GM12878 (cell line): ENCODE measurements around the gene AP2A2. TPM values are rescaled to one million over a fixed set of nuclear protein-coding genes. Genes with fewer than 3 reads are reported as not detected.

Experiments
- ATAC-seq: fragments of 200-7000 bp; cut with Tn5 transposase; 3 replicates; pipeline ENCODE4 v1.9.1; 2020; ENCODE audit warnings: mild to moderate bottlenecking, moderate library complexity
- BruUV-seq: library from RNA; stranded (reverse); fragments of 400-500 nt; replicated peaks from 2 replicates; lab custom pipeline; 2021; lab: Mats Ljungman, UMichigan
- CTCF ChIA-PET: fragments of 300-600 bp; sonication (Branson Sonifier 250); formaldehyde crosslinking; extraction: SDS; loops from one replicate; lab custom pipeline; 2021; ENCODE audit warnings: inconsistent platforms; lab: Yijun Ruan, JAX
- POLR2A ChIA-PET: fragments of 350-600 bp; formaldehyde crosslinking; extraction: SDS; loops from one replicate; lab custom pipeline; 2021; ENCODE audit warnings: inconsistent platforms; lab: Charles Lee
- RAD21 ChIA-PET: fragments of 300-600 bp; sonication (Branson Sonifier 250); formaldehyde crosslinking; loops from one replicate; lab custom pipeline; 2023; ENCODE audit warnings: antibody characterized with exemption; ENCODE audit not compliant: unreplicated experiment; lab: Charles Lee
- SMC1A ChIA-PET: fragments of 300-600 bp; sonication (Branson Sonifier 250); formaldehyde crosslinking; loops from one replicate; lab custom pipeline; 2023; ENCODE audit not compliant: unreplicated experiment, uncharacterized antibody; lab: Charles Lee
- DNase-seq: peaks from one replicate; pipeline ENCODE4 v3.0.0-alpha.2; 2011; ENCODE audit warnings: low read depth, low spot score
- FAIRE-seq: peaks from 3 replicates; lab custom pipeline; 2011; peaks lifted over from hg19 to GRCh38; lab: Jason Lieb, UNC
- H2AFZ ChIP-seq: 2 replicates; pipeline ENCODE4 v1.6.0; 2011; ENCODE audit warnings: low read depth, low read length, control low read depth; ENCODE audit not compliant: control insufficient read depth
- H3K27ac ChIP-seq: 2 replicates; pipeline ENCODE4 v1.5.1; 2011; ENCODE audit warnings: control low read depth; ENCODE audit not compliant: control insufficient read depth, insufficient read depth
- H3K27me3 ChIP-seq, 2 experiments: replicated peaks in 1 of 2; 2 replicates each; pipeline versions ENCODE4 v1.6.0 to v1.6.1; 2011; ENCODE audit warnings: low read length in 1 of 2; ENCODE audit not compliant: control insufficient read depth in 2 of 2, insufficient read depth in 2 of 2
- H3K36me3 ChIP-seq, 2 experiments: 2 replicates each; pipeline ENCODE4 v1.5.1; 2011; ENCODE audit warnings: low read length in 1 of 2; ENCODE audit not compliant: control insufficient read depth in 2 of 2, insufficient read depth in 2 of 2
- H3K4me1 ChIP-seq: 2 replicates; pipeline ENCODE4 v1.6.1; 2011; ENCODE audit warnings: mild to moderate bottlenecking, low read length, moderate library complexity, mixed read lengths; ENCODE audit not compliant: control insufficient read depth, insufficient read depth
- H3K4me2 ChIP-seq: 2 replicates; pipeline ENCODE4 v1.6.0; 2011; ENCODE audit warnings: control low read depth; ENCODE audit not compliant: control insufficient read depth, insufficient read depth
- H3K4me3 ChIP-seq: fragments of 200-600 bp; sonication (generic); 2 replicates; pipeline ENCODE4 v1.5.1; 2016
- H3K79me2 ChIP-seq: 2 replicates; pipeline ENCODE4 v1.6.0; 2011; ENCODE audit warnings: low read length; ENCODE audit not compliant: control insufficient read depth, insufficient read depth
- H3K9ac ChIP-seq: 2 replicates; pipeline ENCODE4 v1.8.0; 2011; ENCODE audit warnings: low read length, control low read depth, mixed read lengths; ENCODE audit not compliant: control insufficient read depth, insufficient read depth
- H3K9me3 ChIP-seq: replicated peaks from 3 replicates; pipeline ENCODE4 v1.5.1; 2011; ENCODE audit warnings: mild to moderate bottlenecking, low read length; ENCODE audit not compliant: control insufficient read depth, insufficient read depth
- H4K20me1 ChIP-seq: 2 replicates; pipeline ENCODE4 v1.6.0; 2011; ENCODE audit not compliant: control insufficient read depth, insufficient read depth
- BRCA1 ChIP-seq: IDR thresholded peaks from 2 replicates; pipeline ENCODE4 v1.6.1; 2011; ENCODE audit warnings: low read depth, low read length, improper control_type of control experiment
- HDAC2 ChIP-seq: fragments of 200-600 bp; sonication (generic); IDR thresholded peaks from 2 replicates; pipeline ENCODE4 v1.6.1; 2017
- KDM1A ChIP-seq: fragments of 200-600 bp; sonication (generic); IDR thresholded peaks from 2 replicates; pipeline ENCODE4 v1.6.1; 2016; ENCODE audit warnings: borderline replicate concordance
- RUNX3 ChIP-seq: IDR thresholded peaks from 2 replicates; pipeline ENCODE4 v1.6.1; 2012; ENCODE audit warnings: low read length, inconsistent platforms
- SPI1 ChIP-seq: IDR thresholded peaks from 2 replicates; pipeline ENCODE4 v1.6.1; 2011; ENCODE audit warnings: low read depth, mild to moderate bottlenecking, low read length, moderate library complexity, borderline replicate concordance; ENCODE audit not compliant: insufficient read depth
- WGBS: methylation state at CpG from one replicate; pipeline ENCODE4 v1.1.6; 2016; ENCODE audit warnings: low lambda C conversion rate; ENCODE audit not compliant: insufficient replicate concordance, insufficient coverage; ENCODE audit errors: missing lambda C conversion rate; 5-methylcytosine and 5-hydroxymethylcytosine counted together
- in situ Hi-C: fragments of 300-500 bp; cut with MboI; formaldehyde crosslinking; loops from 9 replicates; pipeline ENCODE4 v1.14.3; 2018; ENCODE audit warnings: mixed read lengths
- intact Hi-C: fragments of 100-400 bp; cut with micrococcal nuclease; formaldehyde crosslinking; loops from one replicate; pipeline ENCODE4 v1.14.2; 2022; ENCODE audit not compliant: unreplicated experiment
- polyA plus RNA-seq, 11 experiments: library from polyadenylated mRNA; depleted of rRNA in 4 of 11; unstranded in 6 of 11; stranded (reverse) in 5 of 11; fragments of >200 nt; fragmentation: Nextera tagmentation in 4 of 11; fragmentation: Illumina TruSeq in 1 of 11; extraction: Ambion mirVana in 4 of 11; extraction: Trizol in 1 of 11; gene quantifications; 1 replicate in 1 of 11; 2 replicates in 10 of 11; pipeline versions ENCODE4 v1.2.1 to v1.2.3, GENCODE V29; 2011 to 2016; ENCODE audit warnings: inconsistent platforms in 2 of 11, missing spikeins in 2 of 11, low read depth in 1 of 11
- total RNA-seq, 4 experiments: library from RNA; depleted of rRNA in 3 of 4; stranded (reverse); fragments of >200 nt in 3 of 4; fragmentation: Illumina TruSeq in 1 of 4; extraction: Trizol in 1 of 4; gene quantifications; 2 replicates each; pipeline versions ENCODE4 v1.2.1 to v1.2.3, GENCODE V29; 2013 to 2021
- TF ChIP-seq, protein P1 (sequence below): IDR thresholded peaks from 2 replicates; pipeline ENCODE4 v1.6.1; 2011; ENCODE audit warnings: low read depth, mild to moderate bottlenecking, low read length, moderate library complexity, borderline replicate concordance; ENCODE audit errors: extremely low read depth
- TF ChIP-seq, protein P2 (sequence below): fragments of 450-650 bp; IDR thresholded peaks from 2 replicates; pipeline ENCODE4 v1.6.1; 2017; ENCODE audit warnings: mild to moderate bottlenecking

The AP2A2 gene
- total and polyA plus RNA-seq, 10 of the 15 experiments (the other 5 are each of a cell fraction or from before 2014, with no cell fraction given), result 0.58 to 48.8 (median 18.2) TPM

- DNase-seq, result no peak
Measured at GRCh38 chr11:970319-970871, 44.7 kb downstream of the AP2A2 start.

GRCh38 chr11:971092-971690, 45.5 kb downstream of the AP2A2 start:
- H3K9me3 ChIP-seq, result no peaks in the 10 kb centered on the region
- H3K79me2 ChIP-seq, result no peaks in the 10 kb centered on the region
- no peak overlapping the region for H3K4me3 ChIP-seq
- no peaks in the 10 kb centered on the region for H4K20me1 ChIP-seq
- no peak overlapping the region for H3K9ac ChIP-seq
- DNase-seq (no peak), ATAC-seq (no peak), FAIRE-seq (no peak)
- 80% methylated on average over 9 of the region's 12 CpGs for WGBS
- no peaks in the 10 kb centered on the region for H3K27me3 ChIP-seq
- no peak overlapping the region for H2AFZ ChIP-seq
- H3K36me3 ChIP-seq, result peaks cover 3 to 26% of the 10 kb centered on the region in 2 experiments; a peak in 3 of 4 replicates
- SMC1A ChIA-PET, result no interaction called here
- CTCF ChIA-PET, result no interaction called here
- no peak overlapping the region for H3K4me2 ChIP-seq
- in situ Hi-C loops, result no loop called here
- TF ChIP-seq HDAC2 (no peak), KDM1A (no peak), SPI1 (no peak)
- TF ChIP-seq, protein P1, sequence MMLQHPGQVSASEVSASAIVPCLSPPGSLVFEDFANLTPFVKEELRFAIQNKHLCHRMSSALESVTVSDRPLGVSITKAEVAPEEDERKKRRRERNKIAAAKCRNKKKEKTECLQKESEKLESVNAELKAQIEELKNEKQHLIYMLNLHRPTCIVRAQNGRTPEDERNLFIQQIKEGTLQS, result no peak
- TF ChIP-seq, protein P2, sequence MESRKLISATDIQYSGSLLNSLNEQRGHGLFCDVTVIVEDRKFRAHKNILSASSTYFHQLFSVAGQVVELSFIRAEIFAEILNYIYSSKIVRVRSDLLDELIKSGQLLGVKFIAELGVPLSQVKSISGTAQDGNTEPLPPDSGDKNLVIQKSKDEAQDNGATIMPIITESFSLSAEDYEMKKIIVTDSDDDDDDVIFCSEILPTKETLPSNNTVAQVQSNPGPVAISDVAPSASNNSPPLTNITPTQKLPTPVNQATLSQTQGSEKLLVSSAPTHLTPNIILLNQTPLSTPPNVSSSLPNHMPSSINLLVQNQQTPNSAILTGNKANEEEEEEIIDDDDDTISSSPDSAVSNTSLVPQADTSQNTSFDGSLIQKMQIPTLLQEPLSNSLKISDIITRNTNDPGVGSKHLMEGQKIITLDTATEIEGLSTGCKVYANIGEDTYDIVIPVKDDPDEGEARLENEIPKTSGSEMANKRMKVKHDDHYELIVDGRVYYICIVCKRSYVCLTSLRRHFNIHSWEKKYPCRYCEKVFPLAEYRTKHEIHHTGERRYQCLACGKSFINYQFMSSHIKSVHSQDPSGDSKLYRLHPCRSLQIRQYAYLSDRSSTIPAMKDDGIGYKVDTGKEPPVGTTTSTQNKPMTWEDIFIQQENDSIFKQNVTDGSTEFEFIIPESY, result no peak
- RAD21 ChIA-PET, result no interaction called here
- BruUV-seq, result no TSS peak
- H3K4me1 ChIP-seq, result no peaks in the 10 kb centered on the region
- no peak overlapping the region for H3K27ac ChIP-seq
- POLR2A ChIA-PET, result no interaction called here
- intact Hi-C loops, result no loop called here

More at GRCh38 chr11:970319-970871, 44.7 kb downstream of the AP2A2 start:
- intact Hi-C loops (no loop called here), in situ Hi-C loops (no loop called here)
- H3K9me3 ChIP-seq, result no peaks in the 10 kb centered on the region
- H3K79me2 ChIP-seq, result no peaks in the 10 kb centered on the region
- ChIA-PET SMC1A (no interaction called here), CTCF (no interaction called here), RAD21 (no interaction called here), POLR2A (no interaction called here)
- H3K4me1 ChIP-seq, result no peaks in the 10 kb centered on the region
- ATAC-seq (no peak), FAIRE-seq (no peak)
- no peak overlapping the region for H3K4me2 ChIP-seq
- no peak overlapping the region for H3K4me3 ChIP-seq
- peaks cover 6 to 24% of the 10 kb centered on the region in 2 experiments; a peak in 3 of 4 replicates for H3K36me3 ChIP-seq
- no peaks in the 10 kb centered on the region for H4K20me1 ChIP-seq
- 80% methylated on average over 26 of the region's 26 CpGs for WGBS
- H3K27me3 ChIP-seq, result no peaks in the 10 kb centered on the region
- H3K9ac ChIP-seq, result no peak overlapping the region
- H3K27ac ChIP-seq, result no peak overlapping the region
- TF ChIP-seq BRCA1 (no peak), RUNX3 (peak; percentile 19; the same call in 1 of the 2 replicates)
- no peak overlapping the region for H2AFZ ChIP-seq
- no TSS peak for BruUV-seq
